Gastroesophageal sphincter (tissue), 3 donors: ENCODE results near the gene SINHCAF.

Experiments used
- EP300 ChIP-seq: sonication (generic); formaldehyde crosslinking; IDR thresholded peaks from one replicate; pipeline ENCODE4 v1.6.1; 2017; ENCODE audit warnings: antibody characterized with exemption, mild to moderate bottlenecking
- POLR2A ChIP-seq, 2 donors: fragments of 450-650 bp; IDR thresholded peaks; one replicate each; pipeline ENCODE4 v1.6.1; 2017; ENCODE audit warnings: antibody characterized with exemption in 2 of 2, mild to moderate bottlenecking in 2 of 2, moderate library complexity in 1 of 2
- POLR2AphosphoS5 ChIP-seq: sonication (generic); formaldehyde crosslinking; IDR thresholded peaks from one replicate; pipeline ENCODE4 v1.6.1; 2017; ENCODE audit warnings: antibody characterized with exemption
- TF ChIP-seq, protein P1 (sequence below), 4 experiments: fragments of 200-600 bp in 2 of 4; fragments of 450-650 bp in 2 of 4; sonication (generic) in 1 of 4; IDR thresholded peaks; one replicate each; pipeline ENCODE4 v1.5.1; 2017 to 2019; ENCODE audit warnings: antibody characterized with exemption in 4 of 4, mild to moderate bottlenecking in 2 of 4, moderate library complexity in 2 of 4

DNA sequence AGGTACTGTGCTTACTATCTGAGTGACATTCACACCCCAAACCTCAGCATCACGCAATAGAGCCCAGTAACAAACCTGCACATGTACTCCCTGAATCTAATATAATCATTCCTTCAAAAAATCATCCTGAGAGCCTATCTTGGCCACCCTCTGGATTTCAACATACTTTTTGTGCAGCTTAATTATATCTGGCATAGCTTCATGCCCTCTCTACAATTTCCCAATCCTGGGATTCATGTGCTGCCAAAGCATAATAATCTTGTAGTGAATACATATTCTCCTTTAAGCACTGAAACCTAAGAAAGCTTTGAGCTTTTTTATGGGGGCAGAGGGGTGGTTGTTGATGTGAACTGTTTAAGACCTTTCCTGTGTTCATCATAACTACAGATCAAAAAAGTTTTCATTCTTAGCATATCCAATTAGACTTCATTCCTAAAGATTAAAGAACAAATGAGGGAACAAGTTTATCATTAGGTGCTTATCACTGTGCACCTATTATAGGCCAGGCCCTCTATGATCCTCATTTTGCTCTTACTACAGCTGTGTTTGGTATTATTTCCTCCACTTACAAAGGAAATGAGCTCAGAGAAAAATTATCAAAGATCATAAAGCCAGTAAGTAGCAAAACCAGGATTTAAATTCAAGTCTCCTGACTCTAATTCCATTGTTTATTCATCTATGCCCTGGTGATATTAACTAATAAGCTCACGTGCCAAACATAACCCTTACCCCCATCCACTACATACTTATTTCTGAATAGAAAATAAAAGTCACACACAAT is 51.2 kb downstream of the SINHCAF start:
- TF ChIP-seq, protein P1, sequence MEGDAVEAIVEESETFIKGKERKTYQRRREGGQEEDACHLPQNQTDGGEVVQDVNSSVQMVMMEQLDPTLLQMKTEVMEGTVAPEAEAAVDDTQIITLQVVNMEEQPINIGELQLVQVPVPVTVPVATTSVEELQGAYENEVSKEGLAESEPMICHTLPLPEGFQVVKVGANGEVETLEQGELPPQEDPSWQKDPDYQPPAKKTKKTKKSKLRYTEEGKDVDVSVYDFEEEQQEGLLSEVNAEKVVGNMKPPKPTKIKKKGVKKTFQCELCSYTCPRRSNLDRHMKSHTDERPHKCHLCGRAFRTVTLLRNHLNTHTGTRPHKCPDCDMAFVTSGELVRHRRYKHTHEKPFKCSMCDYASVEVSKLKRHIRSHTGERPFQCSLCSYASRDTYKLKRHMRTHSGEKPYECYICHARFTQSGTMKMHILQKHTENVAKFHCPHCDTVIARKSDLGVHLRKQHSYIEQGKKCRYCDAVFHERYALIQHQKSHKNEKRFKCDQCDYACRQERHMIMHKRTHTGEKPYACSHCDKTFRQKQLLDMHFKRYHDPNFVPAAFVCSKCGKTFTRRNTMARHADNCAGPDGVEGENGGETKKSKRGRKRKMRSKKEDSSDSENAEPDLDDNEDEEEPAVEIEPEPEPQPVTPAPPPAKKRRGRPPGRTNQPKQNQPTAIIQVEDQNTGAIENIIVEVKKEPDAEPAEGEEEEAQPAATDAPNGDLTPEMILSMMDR (IDR thresholded peaks at IDR 0.05), result no peak
- TF ChIP-seq EP300, result no peak
- TF ChIP-seq POLR2A (IDR thresholded peaks at IDR 0.05), result no peak
- TF ChIP-seq POLR2AphosphoS5, result no peak
